Measurements from ENCODE around the gene SLCO1B3.

SLCO1B3 gene

DNA sequence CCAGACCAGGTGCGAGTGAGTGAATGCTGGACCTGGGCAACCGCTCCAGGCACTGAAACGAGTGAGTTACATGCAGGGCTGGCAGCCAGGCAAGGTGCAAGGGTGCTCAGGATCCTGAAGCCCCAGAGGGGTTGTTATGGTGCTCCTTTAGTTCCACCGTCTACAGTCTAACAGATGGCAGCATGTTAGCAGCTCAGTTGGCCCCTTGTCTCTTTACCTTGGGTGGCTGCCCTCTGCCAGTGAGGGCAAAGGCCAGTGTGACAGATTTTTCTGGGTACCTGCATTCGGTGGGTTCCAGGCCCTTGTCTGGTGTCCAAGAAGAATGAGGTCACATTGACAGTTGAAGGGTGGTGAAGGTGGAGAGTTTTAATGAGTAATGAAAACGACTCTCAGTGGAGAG is 106.8 kb downstream of the SLCO1B3 start:
- DNase-seq = no peak

- no peak for DNase-seq
These were observed 107.3 kb downstream of the SLCO1B3 start for GRCh38 chr12:20917819-20918218.

DNA sequence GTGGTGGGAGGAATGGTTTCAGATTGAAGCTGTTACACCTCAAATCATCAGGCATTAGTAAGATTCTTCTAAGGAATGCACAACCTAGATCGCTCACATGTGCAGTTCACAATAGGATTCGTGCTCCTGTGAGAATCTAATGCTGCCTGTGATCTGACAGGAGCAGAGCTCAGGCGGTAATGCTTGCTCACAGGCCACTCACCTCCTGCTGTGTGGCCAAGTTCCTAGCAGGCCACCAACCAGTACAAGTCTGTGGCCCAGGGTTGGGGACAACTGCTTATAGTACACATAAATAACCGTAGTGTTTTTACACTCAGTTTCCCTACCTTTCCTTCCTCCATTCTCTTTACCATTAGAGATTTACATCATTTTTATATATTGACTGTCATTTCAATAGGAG is 121.4 kb downstream of the SLCO1B3 start:
- no peak for DNase-seq

GRCh38 chr12:20946732-20947131 is 136.2 kb downstream of the SLCO1B3 start:
- DNase-seq = peak; percentile 13

DNA sequence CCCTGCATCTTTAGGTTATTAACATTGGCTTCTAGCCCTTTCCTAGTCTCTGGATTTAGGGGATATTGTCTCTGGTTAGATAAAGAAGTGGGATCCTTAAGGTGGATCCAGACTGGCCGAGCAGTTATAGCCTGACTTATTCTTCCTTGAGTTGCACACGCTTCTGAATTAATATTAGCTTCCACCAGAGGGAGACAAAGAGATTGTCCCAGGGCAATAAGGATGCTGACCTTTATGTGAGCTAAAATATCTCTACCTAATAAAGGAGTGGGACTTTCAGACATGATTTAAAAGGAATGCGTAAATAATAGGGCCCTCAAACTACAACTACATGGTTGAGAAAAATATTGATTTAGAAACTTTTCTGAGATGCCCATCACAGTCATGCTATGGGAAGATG is 139.7 kb downstream of the SLCO1B3 start:
- peak; percentile 20 for DNase-seq

GRCh38 chr12:20963303-20963702 is 152.8 kb downstream of the SLCO1B3 start:
- no peak for DNase-seq

GRCh38 chr12:20963762-20964161 is 153.3 kb downstream of the SLCO1B3 start:
- DNase-seq = no peak

All from suppressor macrophage treated with lipopolysaccharide for 4 hours (primary cell).